Fibroblast of skin of scalp (primary cell): Measurements from ENCODE around the gene SMC1A. TPM values are rescaled to one million over a fixed set of nuclear protein-coding genes. Genes with fewer than 3 reads are reported as not detected.
"Not testable (repeated sequence)": the region's sequence is repeated elsewhere in the genome, so short reads cannot be mapped to it uniquely, and the experiment has no call there.

Experiments
- DNase-seq: peaks from one replicate; pipeline ENCODE4 v3.0.0-alpha.2; 2013
- polyA plus RNA-seq, 2 experiments: library from polyadenylated mRNA; unstranded; fragments of 120-200 nt; gene quantifications; one replicate each; pipeline ENCODE4 v1.2.1, GENCODE V29; 2013; ENCODE audit not compliant: insufficient read length in 2 of 2

The SMC1A gene
- 43.8 TPM for polyA plus RNA-seq (2013, experiment 1 of 2; ENCODE audit: insufficient read length)
- 50.6 TPM for polyA plus RNA-seq (2013, experiment 2 of 2; ENCODE audit: insufficient read length)

DNA sequence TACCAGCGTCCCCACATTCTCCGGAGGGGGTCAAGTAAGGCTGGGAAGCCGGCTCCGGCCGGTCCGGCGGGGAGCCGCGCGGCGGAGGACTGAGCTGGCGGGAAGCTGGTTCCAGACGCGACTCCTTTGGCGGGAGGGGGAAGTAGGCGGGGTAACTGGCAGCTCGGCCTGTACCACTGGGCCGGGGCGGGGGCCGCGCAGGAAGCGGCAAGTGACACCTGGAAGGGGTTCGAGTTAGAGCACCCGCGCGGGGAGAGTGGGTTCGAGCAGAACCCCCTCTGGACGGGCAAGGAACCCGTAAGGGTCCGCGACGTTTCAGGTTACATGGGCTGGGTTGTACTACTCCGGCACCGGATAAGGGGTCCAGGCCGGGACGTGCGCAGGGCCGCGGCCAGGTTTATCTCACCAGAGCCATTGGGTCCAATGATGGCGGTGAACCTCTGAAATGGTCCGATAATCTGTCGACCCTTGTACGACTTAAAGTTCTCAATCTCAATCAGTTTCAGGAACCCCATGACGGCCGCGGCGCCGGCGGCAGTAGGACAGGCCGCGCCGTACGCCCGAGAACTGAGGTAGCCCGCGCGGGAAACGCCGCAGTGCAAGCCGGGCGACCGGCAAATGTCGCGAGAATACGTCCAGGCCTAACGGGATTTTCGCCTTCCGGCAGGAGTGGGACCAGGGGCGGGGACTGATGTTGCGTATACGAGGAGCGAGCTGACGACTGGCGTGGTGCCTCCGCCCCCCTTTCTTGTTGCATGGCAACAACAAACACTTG, at the start of gene SMC1A:
SMC1A (minus strand) TSS at position 569 of the 775 bp plus-strand sequence; CDS start at position 515, 54 bp downstream.
- peak; percentile 95 for DNase-seq

- DNase-seq = no peak
Observed at GRCh38 chrX:53471346-53471745, 48.9 kb upstream of the SMC1A start.

DNA sequence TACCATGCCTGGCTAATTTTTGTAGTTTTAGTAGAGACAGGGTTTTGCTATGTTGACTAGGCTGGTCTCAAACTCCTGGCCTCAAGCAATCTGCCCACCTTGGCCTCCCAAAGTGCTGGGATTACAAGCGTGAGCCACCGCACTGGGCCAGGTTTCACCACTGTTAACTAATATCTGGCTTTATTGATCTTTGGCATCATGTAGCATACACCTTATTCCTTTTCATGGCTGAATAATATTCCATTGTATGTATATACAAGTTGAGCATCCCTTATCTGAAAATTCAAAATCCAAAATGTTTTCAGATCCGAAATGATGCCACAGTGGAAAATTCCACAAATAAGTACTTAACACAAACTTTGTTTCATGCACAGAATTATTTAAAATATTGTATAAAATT, 46.2 kb upstream of the SMC1A start:
- not testable (repeated sequence) for DNase-seq

GRCh38 chrX:53458082-53458481, 35.6 kb upstream of the SMC1A start:
- no peak for DNase-seq

- DNase-seq = no peak
Observed at GRCh38 chrX:53456254-53456653, 33.8 kb upstream of the SMC1A start.

- DNase-seq = no peak
Observed at GRCh38 chrX:53452812-53453211, 30.4 kb upstream of the SMC1A start.

GRCh38 chrX:53449632-53450031, 27.2 kb upstream of the SMC1A start:
- no peak for DNase-seq

- no peak for DNase-seq
Observed at GRCh38 chrX:53447441-53447840, 25.0 kb upstream of the SMC1A start.

DNA sequence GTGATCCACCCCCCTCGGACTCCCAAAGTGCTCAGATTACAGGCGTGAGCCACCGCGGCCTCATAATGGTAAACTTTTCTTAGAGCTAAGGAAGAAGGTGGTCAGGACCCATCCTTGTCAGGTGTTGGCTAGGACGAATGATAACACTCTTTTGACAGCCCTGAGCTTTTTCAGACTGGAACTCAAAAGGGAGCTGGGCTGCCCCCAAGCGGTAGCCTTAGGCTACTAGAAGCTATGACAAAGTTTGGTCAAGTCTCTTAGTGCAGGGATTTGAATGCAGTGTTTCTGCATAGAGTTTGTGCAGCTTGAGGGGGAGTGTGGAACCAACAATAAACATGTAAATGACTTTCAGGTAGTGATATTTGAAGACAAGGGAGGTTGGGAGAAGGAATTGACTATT, 23.5 kb upstream of the SMC1A start:
- DNase-seq = peak; percentile 18

DNA sequence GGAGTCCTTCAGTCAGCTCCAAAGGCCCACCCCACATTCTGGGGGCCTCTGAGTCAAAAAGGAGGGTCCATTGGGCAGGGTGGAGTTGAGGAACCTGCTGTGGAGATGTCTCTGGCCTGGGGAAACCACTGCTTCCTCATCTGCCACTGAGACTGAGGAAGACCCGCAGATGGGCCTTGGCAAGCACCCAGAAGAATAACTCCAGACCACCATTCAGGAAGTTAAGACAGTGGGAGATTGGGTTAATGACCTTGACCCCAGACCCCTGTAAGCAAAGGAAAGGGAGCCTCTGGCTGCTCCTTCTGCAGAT, 19.8 kb upstream of the SMC1A start:
- DNase-seq = no peak

GRCh38 chrX:53441531-53442321, 19.3 kb upstream of the SMC1A start:
- DNase-seq = peak; percentile 77

DNA sequence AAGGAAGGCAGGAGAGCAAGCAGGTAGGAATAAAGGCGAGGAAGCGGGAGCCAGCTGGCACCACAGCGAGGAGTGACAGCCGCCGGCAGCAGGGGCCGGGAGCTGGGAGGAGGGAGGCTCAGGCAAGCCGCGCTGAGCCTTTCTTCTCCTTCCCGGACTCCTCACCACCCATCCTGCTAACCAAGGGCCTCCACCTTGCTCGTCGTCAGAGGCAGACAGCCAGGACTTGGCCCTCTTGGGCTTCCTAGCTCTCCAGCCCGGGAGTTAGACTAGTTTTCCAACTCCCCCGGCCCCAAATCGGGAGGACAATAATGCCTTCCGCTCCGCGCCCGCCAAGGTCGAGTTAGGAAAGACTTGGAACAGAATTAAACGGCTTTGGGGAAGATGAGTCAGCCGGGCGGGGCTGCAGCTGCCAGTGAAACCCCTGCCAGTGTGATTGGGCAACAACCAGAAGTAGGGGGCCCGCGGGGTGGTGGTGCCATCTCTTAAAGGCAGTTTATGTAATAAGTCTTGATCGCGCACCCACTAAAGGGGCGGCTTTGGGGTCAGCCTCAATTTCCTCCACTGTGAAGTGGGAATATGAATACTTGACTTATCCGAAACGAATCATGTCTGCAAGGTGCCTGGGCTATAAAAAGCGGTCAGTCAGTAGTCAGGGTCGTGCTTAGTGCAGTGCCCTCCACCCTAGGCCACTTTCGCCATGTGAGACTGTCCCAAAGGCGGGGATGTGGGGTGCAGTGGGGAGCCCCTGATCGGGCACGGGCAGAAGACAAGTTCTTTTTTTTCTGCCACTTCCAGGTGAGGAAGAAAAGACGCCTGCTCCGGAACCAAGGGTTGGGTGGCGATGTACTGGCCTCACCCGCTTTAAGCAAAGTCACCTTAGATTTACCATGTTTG, 18.4 kb upstream of the SMC1A start:
- DNase-seq = peak; percentile 37

DNA sequence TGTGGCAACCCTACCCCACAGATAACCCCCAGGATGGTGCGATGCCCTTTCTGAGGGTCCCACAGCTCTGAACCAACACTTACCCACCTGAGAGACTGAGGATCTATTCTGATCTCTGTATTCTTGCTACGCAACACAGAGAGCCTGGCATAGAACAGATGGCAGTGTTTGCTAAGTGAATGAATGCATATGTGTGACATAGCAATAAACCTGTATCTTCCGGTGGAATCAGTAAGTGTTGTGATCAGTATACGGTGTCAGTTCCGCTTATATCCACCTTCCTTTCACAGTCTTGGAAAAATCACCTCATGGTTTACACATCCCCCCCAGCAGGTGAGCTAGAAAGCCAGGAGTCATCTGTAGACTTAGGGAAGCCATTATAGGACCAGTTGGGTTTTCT, 17.6 kb upstream of the SMC1A start:
- DNase-seq = no peak

GRCh38 chrX:53438832-53439230, 16.4 kb upstream of the SMC1A start:
- DNase-seq = no peak

DNA sequence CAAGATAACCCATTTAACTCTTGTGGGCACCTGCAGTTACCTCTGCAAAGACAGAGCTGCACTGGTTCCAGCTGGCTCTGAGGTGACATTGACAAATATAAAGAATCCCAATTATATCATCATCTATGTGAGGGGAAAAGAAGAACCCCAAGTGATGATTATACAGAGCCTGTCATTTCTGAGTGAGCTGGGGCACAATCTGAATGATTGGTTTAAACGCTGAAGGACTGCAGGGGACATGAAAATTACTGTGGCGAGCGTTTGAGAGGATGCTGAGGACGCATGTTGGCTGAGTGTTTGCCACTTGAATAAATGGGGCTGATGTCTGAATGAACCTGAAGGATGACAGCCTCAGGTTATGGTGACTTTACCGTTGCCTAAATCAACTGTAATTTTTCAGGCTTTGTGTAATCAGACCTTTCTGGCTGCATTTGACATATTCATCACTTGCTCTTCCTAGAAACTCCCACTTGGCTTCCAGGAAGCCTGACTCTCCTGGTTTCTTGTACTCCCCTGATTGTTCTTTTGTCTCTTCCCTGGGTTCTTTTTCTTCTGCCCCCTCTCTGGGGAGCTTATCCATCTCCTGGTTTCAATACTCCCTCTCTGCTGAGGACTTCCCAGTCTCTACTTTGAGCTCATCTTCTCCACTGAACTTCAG, 15.8 kb upstream of the SMC1A start:
- DNase-seq = no peak

DNA sequence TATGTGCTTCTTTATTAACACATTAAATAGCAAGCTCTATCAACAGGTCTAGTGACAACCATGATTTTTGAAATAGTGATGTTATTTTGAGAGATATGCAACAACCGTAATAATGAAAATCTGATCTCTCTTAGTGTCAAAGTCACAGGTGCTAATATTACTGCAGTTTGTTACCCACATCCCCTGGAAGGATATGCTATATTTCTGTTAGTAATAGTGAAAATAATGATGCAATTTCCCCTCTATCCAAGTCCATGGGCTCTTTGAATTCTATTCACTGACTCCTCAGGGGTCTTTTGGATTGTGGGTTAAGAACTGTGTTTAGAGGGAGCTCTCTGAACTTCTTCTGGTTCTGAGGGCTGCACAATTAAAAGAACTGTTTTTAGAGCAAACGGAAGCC, 14.8 kb upstream of the SMC1A start:
- DNase-seq = no peak

DNA sequence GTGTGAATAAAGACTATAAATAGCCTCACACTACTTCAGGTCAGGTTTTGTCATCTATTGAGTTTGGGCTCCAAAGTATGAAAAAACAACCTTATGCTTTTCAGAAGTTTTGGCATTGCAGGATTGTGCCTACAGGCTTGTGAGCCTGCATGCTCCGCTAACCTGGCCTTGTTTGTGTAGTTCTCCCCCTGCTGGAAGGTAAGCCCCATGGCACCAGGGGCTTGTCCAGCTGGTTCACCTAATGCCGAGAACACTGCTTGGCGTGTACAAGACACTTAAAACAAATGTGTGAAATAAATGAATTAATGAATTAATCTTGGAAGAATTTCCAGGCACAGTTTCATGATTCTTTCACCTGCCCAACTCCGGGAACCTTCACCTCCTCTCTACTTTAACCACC, 13.5 kb upstream of the SMC1A start:
- DNase-seq = peak; percentile 60

DNA sequence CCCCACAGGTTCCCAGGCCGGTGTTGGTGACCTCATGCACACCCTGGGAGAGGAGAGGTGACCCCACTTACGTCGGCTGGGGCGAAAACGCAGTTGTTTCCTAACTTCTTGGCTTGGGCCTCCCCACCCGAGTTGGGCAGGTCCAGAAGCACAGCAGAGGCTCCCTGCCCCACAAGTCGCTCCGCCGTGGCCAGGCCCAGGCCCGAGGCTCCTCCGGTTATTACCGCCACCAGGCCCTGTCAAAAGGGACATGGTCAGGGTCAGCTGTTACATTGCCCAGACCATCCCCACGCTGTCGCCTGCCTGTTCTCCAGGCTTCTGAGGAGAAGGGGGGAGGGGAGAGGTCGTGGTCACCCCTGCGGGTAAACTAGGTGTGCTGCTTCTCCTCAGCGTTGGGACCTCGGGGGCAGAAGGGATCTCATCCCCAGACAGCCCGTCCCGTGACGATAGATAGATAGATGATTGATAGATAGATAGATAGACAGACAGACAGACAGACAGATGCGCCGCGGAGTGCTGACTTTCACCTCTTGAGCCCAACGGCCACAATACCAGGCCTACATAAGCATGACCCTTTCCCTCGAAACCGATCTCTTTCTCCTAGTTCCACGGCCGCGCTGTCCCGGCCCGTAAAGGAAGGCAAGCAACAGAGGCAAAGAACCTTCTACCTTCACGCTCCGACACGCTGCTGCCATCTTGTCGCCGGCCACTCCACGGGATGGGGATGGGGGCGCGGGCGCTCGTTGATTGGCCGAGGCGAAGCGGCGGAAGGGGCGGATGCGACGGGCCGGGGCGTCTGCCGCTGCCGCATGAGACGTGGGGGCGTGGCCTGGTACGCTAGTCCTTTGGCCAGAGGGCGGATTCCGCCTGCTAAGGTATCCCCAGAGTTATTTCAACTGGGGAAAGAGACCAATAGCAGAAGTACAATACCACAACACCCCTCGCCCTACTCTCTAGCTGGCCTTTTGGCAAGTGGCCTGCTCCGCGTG, 11.5 kb upstream of the SMC1A start, which contains the start of gene HSD17B10:
HSD17B10 (minus strand) TSS at position 720 of the 989 bp plus-strand sequence; CDS start at position 695, 25 bp downstream.
- peak; percentile 78 for DNase-seq

GRCh38 chrX:53430231-53430630, 7.8 kb upstream of the SMC1A start:
- DNase-seq = no peak

DNA sequence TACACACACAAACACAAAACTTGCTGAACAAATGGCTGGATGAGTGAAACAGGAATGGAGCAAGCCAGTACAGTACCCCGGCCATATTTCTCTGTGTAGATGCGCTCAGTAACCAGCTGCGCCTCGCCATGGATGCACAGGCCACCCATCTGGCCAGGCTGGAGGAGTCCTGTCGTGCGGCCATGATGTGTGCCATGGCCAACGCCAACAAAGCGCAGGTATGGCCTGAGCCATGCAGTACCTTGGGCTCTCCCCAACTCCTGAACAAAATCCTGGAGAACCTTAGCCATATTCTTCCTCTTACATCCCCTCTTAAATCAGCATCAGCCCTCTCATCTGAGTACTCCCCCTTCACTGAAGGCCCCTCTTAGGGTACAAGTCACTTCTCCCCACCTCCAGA, 7.3 kb upstream of the SMC1A start:
- DNase-seq = no peak

- DNase-seq = no peak
Observed at GRCh38 chrX:53422861-53423306, 430 bp upstream of the SMC1A start, which contains the start of gene RIBC1. TSS of gene RIBC1 (plus strand) at chrX:53422873. CDS start at chrX:53426277, 3,404 bp downstream.
